ENCODE data around the gene ZNF593. TPM values are rescaled to one million over a fixed set of nuclear protein-coding genes. Genes with fewer than 3 reads are reported as not detected.

Gene ZNF593
- total and polyA plus RNA-seq, 9 of the 15 experiments (the other 6 are each of a cell fraction or from before 2014, with no cell fraction given): 9.8 to 334 (median 48.2) TPM

GRCh38 chr1:26161415-26162219 lies 8.1 kb upstream of the ZNF593 start (continued):
- TF ChIP-seq MCM5 (IDR thresholded peaks at IDR 0.05; ENCODE audit: low read depth) (no peak), NR2F6 (CRISPR knock-in tag; IDR thresholded peaks at IDR 0.05) (no peak), ADNP (tag; IDR thresholded peaks at IDR 0.05) (no peak), HDAC6 (IDR thresholded peaks at IDR 0.05; ENCODE audit: low read depth, low read length) (no peak), HMG20B (CRISPR knock-in tag; IDR thresholded peaks at IDR 0.05) (no peak), C11orf30 (IDR thresholded peaks at IDR 0.05; ENCODE audit: low read depth) (no peak), ZNF445 (CRISPR knock-in tag; IDR thresholded peaks at IDR 0.05; ENCODE audit: low read depth) (no peak), HDAC1 (IDR thresholded peaks at IDR 0.05) (0 out of 4 replicates have a peak, but pooled peaks of 1 of the 2 experiments have one; percentile 55), ZNF146 (CRISPR knock-in tag; IDR thresholded peaks at IDR 0.05; ENCODE audit: unreplicated experiment) (peak; percentile 3), FUS (optimal IDR thresholded peaks at IDR 0.05; ENCODE audit: low read depth, low read length) (peak; percentile 58), ZNF124 (CRISPR knock-in tag; IDR thresholded peaks at IDR 0.05) (no peak), CAMTA2 (CRISPR knock-in tag; conservative IDR thresholded peaks at IDR 0.05) (no peak), ZNF24 (IDR thresholded peaks at IDR 0.05) (peak; percentile 53; the same call in 1 of the 2 replicates), TBL1XR1 (IDR thresholded peaks at IDR 0.05; ENCODE audit: low read length in 2 of 2) (no peak), NFIC (IDR thresholded peaks at IDR 0.05) (no peak), IRF9 (tag; IDR thresholded peaks at IDR 0.05) (no peak; the same call in 1 of the 2 replicates), SIN3A (IDR thresholded peaks at IDR 0.05; ENCODE audit: borderline replicate concordance in 2 of 2, control insufficient read depth in 1 of 2, low read depth in 2 of 2, low read length in 2 of 2) (no peak; a peak in 1 of 4 replicates), NR2C2 (CRISPR knock-in tag; IDR thresholded peaks at IDR 0.05) (peak; percentile 64; the same call in 1 of the 2 replicates), NR2C2 (tag; IDR thresholded peaks at IDR 0.05) (peak; percentile 79), MTA3 (IDR thresholded peaks at IDR 0.05; ENCODE audit: borderline replicate concordance) (peak; percentile 88), ARHGAP35 (IDR thresholded peaks at IDR 0.05; ENCODE audit: partially characterized antibody) (no peak), ZNF57 (CRISPR knock-in tag; IDR thresholded peaks at IDR 0.05) (0 out of 2 replicates have a peak, but pooled peaks have one; percentile 24), ZBTB8A (IDR thresholded peaks at IDR 0.05; ENCODE audit: partially characterized antibody) (no peak)
- TF ChIP-seq, protein P1, sequence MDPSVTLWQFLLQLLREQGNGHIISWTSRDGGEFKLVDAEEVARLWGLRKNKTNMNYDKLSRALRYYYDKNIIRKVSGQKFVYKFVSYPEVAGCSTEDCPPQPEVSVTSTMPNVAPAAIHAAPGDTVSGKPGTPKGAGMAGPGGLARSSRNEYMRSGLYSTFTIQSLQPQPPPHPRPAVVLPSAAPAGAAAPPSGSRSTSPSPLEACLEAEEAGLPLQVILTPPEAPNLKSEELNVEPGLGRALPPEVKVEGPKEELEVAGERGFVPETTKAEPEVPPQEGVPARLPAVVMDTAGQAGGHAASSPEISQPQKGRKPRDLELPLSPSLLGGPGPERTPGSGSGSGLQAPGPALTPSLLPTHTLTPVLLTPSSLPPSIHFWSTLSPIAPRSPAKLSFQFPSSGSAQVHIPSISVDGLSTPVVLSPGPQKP (CRISPR knock-in tag; IDR thresholded peaks at IDR 0.05): no peak
- TF ChIP-seq, protein P2, sequence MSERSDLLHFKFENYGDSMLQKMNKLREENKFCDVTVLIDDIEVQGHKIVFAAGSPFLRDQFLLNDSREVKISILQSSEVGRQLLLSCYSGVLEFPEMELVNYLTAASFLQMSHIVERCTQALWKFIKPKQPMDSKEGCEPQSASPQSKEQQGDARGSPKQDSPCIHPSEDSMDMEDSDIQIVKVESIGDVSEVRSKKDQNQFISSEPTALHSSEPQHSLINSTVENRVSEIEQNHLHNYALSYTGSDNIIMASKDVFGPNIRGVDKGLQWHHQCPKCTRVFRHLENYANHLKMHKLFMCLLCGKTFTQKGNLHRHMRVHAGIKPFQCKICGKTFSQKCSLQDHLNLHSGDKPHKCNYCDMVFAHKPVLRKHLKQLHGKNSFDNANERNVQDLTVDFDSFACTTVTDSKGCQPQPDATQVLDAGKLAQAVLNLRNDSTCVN (CRISPR knock-in tag; IDR thresholded peaks at IDR 0.05): no peak
- TF ChIP-seq, protein P3, sequence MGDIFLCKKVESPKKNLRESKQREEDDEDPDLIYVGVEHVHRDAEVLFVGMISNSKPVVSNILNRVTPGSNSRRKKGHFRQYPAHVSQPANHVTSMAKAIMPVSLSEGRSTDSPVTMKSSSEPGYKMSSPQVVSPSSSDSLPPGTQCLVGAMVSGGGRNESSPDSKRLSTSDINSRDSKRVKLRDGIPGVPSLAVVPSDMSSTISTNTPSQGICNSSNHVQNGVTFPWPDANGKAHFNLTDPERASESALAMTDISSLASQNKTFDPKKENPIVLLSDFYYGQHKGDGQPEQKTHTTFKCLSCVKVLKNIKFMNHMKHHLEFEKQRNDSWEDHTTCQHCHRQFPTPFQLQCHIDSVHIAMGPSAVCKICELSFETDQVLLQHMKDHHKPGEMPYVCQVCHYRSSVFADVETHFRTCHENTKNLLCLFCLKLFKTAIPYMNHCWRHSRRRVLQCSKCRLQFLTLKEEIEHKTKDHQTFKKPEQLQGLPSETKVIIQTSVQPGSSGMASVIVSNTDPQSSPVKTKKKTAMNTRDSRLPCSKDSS (IDR thresholded peaks at IDR 0.05; ENCODE audit: low read depth, partially characterized antibody): no peak
